Gastroesophageal sphincter (tissue), 4 donors: ENCODE results near the gene SH3PXD2A. TPM values are rescaled to one million over a fixed set of nuclear protein-coding genes. Genes with fewer than 3 reads are reported as not detected.

ENCODE experiments used
- ATAC-seq: fragments of 150-250 bp; one replicate; pipeline ENCODE4 v1.9.1; 2016; ENCODE audit warnings: mild to moderate bottlenecking, moderate library complexity
- H3K27ac ChIP-seq, 4 donors: fragments of 200-600 bp; sonication (generic) in 3 of 4; 1 replicate in 3 of 4; 2 replicates in 1 of 4; pipeline ENCODE4 v1.5.1; 2016 to 2019
- H3K27me3 ChIP-seq: fragments of 200-600 bp; sonication (generic); one replicate; pipeline ENCODE4 v1.5.1; 2019
- H3K36me3 ChIP-seq, 2 donors: fragments of 200-600 bp; sonication (generic); one replicate each; pipeline ENCODE4 v1.5.1; 2019; ENCODE audit warnings: control low read depth in 1 of 2
- H3K4me1 ChIP-seq, 3 donors: fragments of 200-600 bp; sonication (generic); 1 replicate in 2 of 3; 2 replicates in 1 of 3; pipeline ENCODE4 v1.5.1; 2016 to 2019; ENCODE audit warnings: control low read depth in 2 of 3
- H3K4me3 ChIP-seq, 2 donors: fragments of 200-600 bp; sonication (generic); one replicate each; pipeline ENCODE4 v1.5.1; 2019; ENCODE audit warnings: mild to moderate bottlenecking in 1 of 2, moderate library complexity in 1 of 2
- H3K9me3 ChIP-seq, 3 donors: fragments of 200-600 bp; sonication (generic); one replicate each; pipeline ENCODE4 v1.5.1; 2017 to 2019; ENCODE audit warnings: control low read depth in 2 of 3
- CTCF ChIP-seq, 4 experiments: fragments of 200-600 bp in 2 of 4; fragments of 450-650 bp in 2 of 4; sonication (generic) in 1 of 4; IDR thresholded peaks; one replicate each; pipeline ENCODE4 v1.5.1; 2017 to 2019; ENCODE audit warnings: antibody characterized with exemption in 4 of 4, mild to moderate bottlenecking in 2 of 4, moderate library complexity in 2 of 4
- EP300 ChIP-seq: sonication (generic); formaldehyde crosslinking; IDR thresholded peaks from one replicate; pipeline ENCODE4 v1.6.1; 2017; ENCODE audit warnings: antibody characterized with exemption, mild to moderate bottlenecking
- POLR2A ChIP-seq, 2 donors: fragments of 450-650 bp; IDR thresholded peaks; one replicate each; pipeline ENCODE4 v1.6.1; 2017; ENCODE audit warnings: antibody characterized with exemption in 2 of 2, mild to moderate bottlenecking in 2 of 2, moderate library complexity in 1 of 2
- POLR2AphosphoS5 ChIP-seq: sonication (generic); formaldehyde crosslinking; IDR thresholded peaks from one replicate; pipeline ENCODE4 v1.6.1; 2017; ENCODE audit warnings: antibody characterized with exemption
- WGBS, 2 donors: methylation state at CpG; one replicate each; pipeline ENCODE4 v1.1.5; 2018; ENCODE audit warnings: low coverage in 1 of 2; 5-methylcytosine and 5-hydroxymethylcytosine counted together
- total RNA-seq, 4 donors: library from RNA; depleted of rRNA; stranded (reverse); fragments of >200 nt; gene quantifications; one replicate each; pipeline ENCODE4 v1.1.0, GENCODE V29; 2016

SH3PXD2A gene
- total RNA-seq, result 10 to 100 TPM; 31.2 to 65.2 (median 39.5) TPM

- H3K27ac ChIP-seq, result peak within 1 kb of the TSS in 3 of 4 donors; percentile 76 to 87 (median 85)
Observed at GRCh38 chr10:103855424-103855823, at the start of gene SH3PXD2A. Gene SH3PXD2A (minus strand): TSS chr10:103855576. CDS start chr10:103855266, 310 bp downstream.

GRCh38 chr10:103901299-103901698 is 45.9 kb upstream of the SH3PXD2A start:
- no peak for TF ChIP-seq POLR2AphosphoS5
- no peak for TF ChIP-seq CTCF (IDR thresholded peaks at IDR 0.05)
- no peak for TF ChIP-seq POLR2A (IDR thresholded peaks at IDR 0.05)
- TF ChIP-seq EP300, result no peak
- no peaks in the 10 kb centered on the region for H3K9me3 ChIP-seq
- no peaks in the 10 kb centered on the region for H3K27me3 ChIP-seq
- H3K4me1 ChIP-seq, result peaks cover 0 to 9% (median 0%) of the 10 kb centered on the region in 3 donors
- WGBS, 2 donors, result 71 to 80% methylated on average over 5 of the region's 5 CpGs
- ATAC-seq, result no peak
- no peak overlapping the region for H3K4me3 ChIP-seq
- no peak overlapping the region for H3K27ac ChIP-seq
- H3K36me3 ChIP-seq, result peaks cover 2 to 63% of the 10 kb centered on the region in 2 donors

More at GRCh38 chr10:103855424-103855823, at the start of gene SH3PXD2A:
- Histone ChIP-seq H3K9me3 (no peaks in the 10 kb centered on the region), H3K4me3 (peak within 1 kb of the TSS; percentile 37 to 69), H3K4me1 (peaks cover 0 to 65% (median 43%) of the 10 kb centered on the region in 3 donors), H3K36me3 (no peaks in the 10 kb centered on the region), H3K27me3 (no peaks in the 10 kb centered on the region)
- peak in 2 of 4 experiments; percentile 37 to 38 for TF ChIP-seq CTCF (IDR thresholded peaks at IDR 0.05)
- no peak for TF ChIP-seq POLR2AphosphoS5
- TF ChIP-seq POLR2A (IDR thresholded peaks at IDR 0.05), result peak in 1 of 2 donors; percentile 22
- peak; percentile 23 for ATAC-seq
- WGBS, 2 donors, result no CpG with 5 or more reads among the region's 54 CpGs

GRCh38 chr10:103899312-103899711 is 43.9 kb upstream of the SH3PXD2A start:
- Histone ChIP-seq H3K4me1 (peaks cover 0 to 29% (median 5%) of the 10 kb centered on the region in 3 donors), H3K9me3 (no peaks in the 10 kb centered on the region), H3K27ac (no peak overlapping the region), H3K4me3 (no peak overlapping the region), H3K36me3 (peaks cover 0 to 60% of the 10 kb centered on the region in 2 donors), H3K27me3 (no peaks in the 10 kb centered on the region)
- no peak for TF ChIP-seq CTCF (IDR thresholded peaks at IDR 0.05)
- TF ChIP-seq POLR2AphosphoS5, result no peak
- WGBS, 2 donors, result 100% methylated on average over 1 to 3 of the region's 5 CpGs
- no peak for ATAC-seq

- Histone ChIP-seq H3K4me1 (peaks cover 5 to 40% (median 5%) of the 10 kb centered on the region in 3 donors), H3K27ac (peak overlapping the region in 2 of 4 donors; percentile 68 to 70), H3K36me3 (peaks cover 0 to 57% of the 10 kb centered on the region in 2 donors), H3K9me3 (no peaks in the 10 kb centered on the region), H3K4me3 (no peak overlapping the region), H3K27me3 (no peaks in the 10 kb centered on the region)
- 77 to 80% methylated on average over 3 to 6 of the region's 7 CpGs for WGBS, 2 donors
- ATAC-seq, result no peak
- TF ChIP-seq POLR2AphosphoS5, result no peak
- no peak for TF ChIP-seq EP300
- TF ChIP-seq CTCF (IDR thresholded peaks at IDR 0.05), result no peak
- TF ChIP-seq POLR2A (IDR thresholded peaks at IDR 0.05), result no peak
Observed at GRCh38 chr10:103897241-103897774, 41.9 kb upstream of the SH3PXD2A start.

GRCh38 chr10:103896225-103896624 is 40.8 kb upstream of the SH3PXD2A start:
- peaks cover 5 to 37% (median 5%) of the 10 kb centered on the region in 3 donors for H3K4me1 ChIP-seq
- H3K9me3 ChIP-seq, result no peaks in the 10 kb centered on the region
- TF ChIP-seq EP300 (no peak), CTCF (IDR thresholded peaks at IDR 0.05) (no peak), POLR2AphosphoS5 (no peak), POLR2A (IDR thresholded peaks at IDR 0.05) (no peak)
- 55 to 80% methylated on average over 5 of the region's 5 CpGs for WGBS, 2 donors
- H3K4me3 ChIP-seq, result no peak overlapping the region
- no peaks in the 10 kb centered on the region for H3K27me3 ChIP-seq
- H3K36me3 ChIP-seq, result peaks cover 0 to 68% of the 10 kb centered on the region in 2 donors
- no peak for ATAC-seq
- H3K27ac ChIP-seq, result peak overlapping the region in 3 of 4 donors; percentile 25 to 70 (median 68)
